ENCODE measurements around the gene CYTH4. TPM values are rescaled to one million over a fixed set of nuclear protein-coding genes. Genes with fewer than 3 reads are reported as not detected.

The CYTH4 gene
- total RNA-seq, 4 donors from 2014 or later, result 0.55 to 4.3 (median 2.7) TPM

DNA sequence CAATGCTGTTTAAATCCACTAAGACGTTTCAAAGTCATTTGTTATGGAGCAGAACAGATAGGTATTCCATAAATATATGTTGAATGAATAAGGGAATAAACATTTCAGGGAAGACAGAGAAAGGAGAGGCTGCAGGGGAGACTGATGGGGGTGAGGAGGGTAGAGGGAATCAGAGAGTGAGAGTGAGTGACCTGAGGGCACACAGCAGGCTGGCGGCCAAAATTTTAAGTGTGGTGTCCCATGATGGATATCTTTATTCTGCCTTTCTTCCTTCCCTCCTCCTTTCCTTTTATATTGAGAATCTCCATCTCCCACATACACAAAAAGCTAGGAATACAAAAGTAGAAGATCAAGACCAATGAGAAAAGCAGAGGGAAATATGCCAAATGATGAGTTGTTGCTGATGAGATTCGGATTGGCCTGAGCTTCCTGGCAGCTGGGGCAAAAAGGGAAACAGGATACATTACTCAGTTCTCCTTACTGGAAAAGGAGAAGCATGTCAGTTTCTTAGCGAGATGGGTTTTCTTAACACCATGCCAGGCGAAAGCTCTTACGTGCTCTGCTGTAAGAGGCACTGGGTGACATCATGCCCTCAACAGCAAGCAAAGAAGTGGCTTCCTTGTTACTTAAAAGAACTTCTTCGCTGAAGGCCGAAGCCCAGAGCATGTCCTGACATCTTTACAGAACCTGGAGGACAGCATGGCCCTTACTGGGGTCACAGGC, 11.2 kb upstream of the CYTH4 start:
- TF ChIP-seq, protein P1, sequence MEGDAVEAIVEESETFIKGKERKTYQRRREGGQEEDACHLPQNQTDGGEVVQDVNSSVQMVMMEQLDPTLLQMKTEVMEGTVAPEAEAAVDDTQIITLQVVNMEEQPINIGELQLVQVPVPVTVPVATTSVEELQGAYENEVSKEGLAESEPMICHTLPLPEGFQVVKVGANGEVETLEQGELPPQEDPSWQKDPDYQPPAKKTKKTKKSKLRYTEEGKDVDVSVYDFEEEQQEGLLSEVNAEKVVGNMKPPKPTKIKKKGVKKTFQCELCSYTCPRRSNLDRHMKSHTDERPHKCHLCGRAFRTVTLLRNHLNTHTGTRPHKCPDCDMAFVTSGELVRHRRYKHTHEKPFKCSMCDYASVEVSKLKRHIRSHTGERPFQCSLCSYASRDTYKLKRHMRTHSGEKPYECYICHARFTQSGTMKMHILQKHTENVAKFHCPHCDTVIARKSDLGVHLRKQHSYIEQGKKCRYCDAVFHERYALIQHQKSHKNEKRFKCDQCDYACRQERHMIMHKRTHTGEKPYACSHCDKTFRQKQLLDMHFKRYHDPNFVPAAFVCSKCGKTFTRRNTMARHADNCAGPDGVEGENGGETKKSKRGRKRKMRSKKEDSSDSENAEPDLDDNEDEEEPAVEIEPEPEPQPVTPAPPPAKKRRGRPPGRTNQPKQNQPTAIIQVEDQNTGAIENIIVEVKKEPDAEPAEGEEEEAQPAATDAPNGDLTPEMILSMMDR (IDR thresholded peaks at IDR 0.05), result no peak
- no peak for TF ChIP-seq POLR2AphosphoS5 (IDR thresholded peaks at IDR 0.05)
- no peak for TF ChIP-seq POLR2A (IDR thresholded peaks at IDR 0.05)
- no peak for TF ChIP-seq EP300 (IDR thresholded peaks at IDR 0.05)
- Histone ChIP-seq H3K4me1 (no peaks in the 10 kb centered on the region), H3K9me3 (no peaks in the 10 kb centered on the region), H3K36me3 (no peaks in the 10 kb centered on the region), H3K27me3 (peaks cover 46% of the 10 kb centered on the region), H3K27ac (no peak overlapping the region), H3K4me3 (no peak overlapping the region)
- 66% methylated on average over 8 of the region's 8 CpGs for WGBS
- no peak for DNase-seq (ENCODE audit: low spot score in 2 of 2)

DNA sequence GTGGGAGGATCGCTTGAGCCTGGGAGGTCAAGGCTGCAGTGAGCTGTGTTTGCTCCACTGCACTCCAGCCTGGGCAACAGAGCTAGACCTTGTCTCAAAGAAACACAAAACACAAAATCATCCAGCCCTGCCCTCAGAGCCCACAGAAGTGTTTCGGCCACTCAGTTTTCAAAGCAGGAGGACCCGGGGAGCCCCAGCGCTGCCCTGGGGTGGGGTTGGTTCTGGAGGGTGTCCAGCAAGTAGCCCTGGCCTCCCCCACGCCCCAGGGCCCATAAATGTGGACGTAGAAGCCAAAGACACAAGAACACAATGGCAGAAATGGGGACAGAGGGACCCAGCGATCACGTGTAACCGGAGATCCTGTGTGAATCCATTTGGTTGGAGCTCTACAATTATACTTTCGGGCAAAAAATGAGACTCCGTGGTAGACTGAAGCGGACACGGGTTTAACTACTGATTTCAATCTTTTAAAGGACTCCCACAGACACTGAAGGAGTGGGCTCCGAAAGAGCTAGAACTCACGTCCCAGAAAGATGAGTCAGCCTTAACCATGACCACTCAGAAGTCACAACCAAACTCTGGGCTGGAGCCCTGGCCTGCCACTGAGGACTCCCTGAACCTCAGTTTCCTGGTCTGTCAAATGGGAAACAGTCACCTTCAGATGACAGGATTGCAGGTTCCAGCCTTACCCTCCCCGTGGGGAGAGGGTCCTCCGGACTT, 9.0 kb upstream of the CYTH4 start:
- no peak overlapping the region for H3K27ac ChIP-seq
- H3K9me3 ChIP-seq, result no peaks in the 10 kb centered on the region
- H3K4me1 ChIP-seq, result no peaks in the 10 kb centered on the region
- TF ChIP-seq, protein P1 (IDR thresholded peaks at IDR 0.05), result no peak
- WGBS, result 61% methylated on average over 17 of the region's 17 CpGs
- peaks cover 39% of the 10 kb centered on the region for H3K27me3 ChIP-seq
- DNase-seq (ENCODE audit: low spot score in 2 of 2), result no peak
- H3K4me3 ChIP-seq, result no peak overlapping the region
- H3K36me3 ChIP-seq, result no peaks in the 10 kb centered on the region

DNA sequence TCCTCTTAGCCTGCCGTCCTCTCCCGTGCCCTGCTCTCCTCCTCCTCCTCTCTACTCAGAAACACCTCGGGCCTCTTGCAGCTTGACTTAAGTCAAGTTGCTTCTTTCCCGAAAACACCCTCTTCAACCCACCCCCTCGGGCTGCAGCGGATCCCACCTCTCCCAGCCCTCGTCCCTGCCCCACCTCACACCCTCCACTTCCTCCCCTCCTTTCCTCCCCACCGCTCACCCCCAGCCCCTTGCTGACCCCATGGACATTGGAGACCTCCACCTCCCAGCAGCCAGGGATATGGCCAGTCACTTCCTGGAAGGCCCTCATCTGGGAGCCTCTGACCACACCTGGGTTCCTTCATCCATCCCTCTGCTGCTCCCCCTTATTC, 8.5 kb upstream of the CYTH4 start:
- Histone ChIP-seq H3K4me3 (no peak overlapping the region), H3K27me3 (peaks cover 40% of the 10 kb centered on the region), H3K36me3 (no peaks in the 10 kb centered on the region), H3K4me1 (no peaks in the 10 kb centered on the region), H3K9me3 (no peaks in the 10 kb centered on the region), H3K27ac (no peak overlapping the region)
- WGBS, result 65% methylated on average over 8 of the region's 8 CpGs
- TF ChIP-seq, protein P1 (IDR thresholded peaks at IDR 0.05), result no peak
- TF ChIP-seq POLR2A (IDR thresholded peaks at IDR 0.05) (no peak), EP300 (IDR thresholded peaks at IDR 0.05) (no peak), POLR2AphosphoS5 (IDR thresholded peaks at IDR 0.05) (no peak)
- no peak for DNase-seq (ENCODE audit: low spot score in 2 of 2)

DNA sequence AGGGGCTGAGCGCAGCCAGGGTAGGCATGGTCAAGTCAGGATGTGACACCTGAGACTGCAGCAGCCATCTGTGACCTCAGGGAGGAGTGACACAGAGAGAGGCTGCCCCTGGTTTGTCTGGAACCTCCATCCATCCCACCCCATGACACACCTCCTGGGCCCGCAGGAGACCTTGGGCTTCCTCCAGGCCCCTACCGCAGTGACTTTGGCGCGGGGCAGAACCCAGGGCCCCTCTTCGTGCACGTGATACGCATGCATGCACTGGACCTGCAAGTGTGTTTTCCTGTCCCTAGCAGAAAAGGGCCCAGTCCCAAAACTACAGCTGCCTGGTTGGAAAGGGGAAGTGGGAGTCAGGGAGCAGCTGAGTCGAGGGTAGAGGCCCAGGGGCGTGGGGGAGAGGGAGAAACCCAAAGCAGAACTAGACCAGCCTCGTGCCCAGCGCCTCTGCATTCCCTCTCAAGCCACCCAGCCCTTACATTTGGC, 7.9 kb upstream of the CYTH4 start:
- H3K4me3 ChIP-seq, result no peak overlapping the region
- H3K27ac ChIP-seq, result no peak overlapping the region
- H3K36me3 ChIP-seq, result no peaks in the 10 kb centered on the region
- peaks cover 43% of the 10 kb centered on the region for H3K27me3 ChIP-seq
- no peak for DNase-seq (ENCODE audit: low spot score in 2 of 2)
- 79% methylated on average over 12 of the region's 12 CpGs for WGBS
- H3K4me1 ChIP-seq, result no peaks in the 10 kb centered on the region
- TF ChIP-seq, protein P1 (IDR thresholded peaks at IDR 0.05), result no peak
- TF ChIP-seq POLR2AphosphoS5 (IDR thresholded peaks at IDR 0.05) (no peak), POLR2A (IDR thresholded peaks at IDR 0.05) (no peak), EP300 (IDR thresholded peaks at IDR 0.05) (no peak)
- no peaks in the 10 kb centered on the region for H3K9me3 ChIP-seq

DNA sequence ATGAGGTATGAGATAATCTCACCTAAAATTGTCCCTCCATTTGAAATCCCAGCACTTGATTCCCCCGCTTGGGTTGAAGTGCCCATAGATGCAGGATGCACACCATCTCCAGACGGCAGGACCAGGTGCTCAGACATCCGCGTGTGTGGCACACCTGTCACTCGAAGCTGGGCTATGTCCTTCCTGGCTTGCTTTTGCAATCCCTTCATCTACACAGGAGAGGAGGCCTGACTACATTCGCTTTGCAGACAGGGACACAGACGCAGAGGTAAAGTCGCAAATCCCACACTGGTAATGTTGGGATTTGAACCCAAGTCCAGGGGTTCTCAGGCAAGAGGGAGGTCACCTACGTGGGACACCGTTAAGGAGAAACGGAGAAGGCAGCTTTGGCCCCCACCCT, 7.2 kb upstream of the CYTH4 start:
- Histone ChIP-seq H3K4me1 (no peaks in the 10 kb centered on the region), H3K4me3 (no peak overlapping the region), H3K27me3 (peaks cover 44% of the 10 kb centered on the region), H3K9me3 (no peaks in the 10 kb centered on the region), H3K27ac (no peak overlapping the region), H3K36me3 (no peaks in the 10 kb centered on the region)
- DNase-seq (ENCODE audit: low spot score in 2 of 2), result no peak
- TF ChIP-seq POLR2A (IDR thresholded peaks at IDR 0.05) (no peak), POLR2AphosphoS5 (IDR thresholded peaks at IDR 0.05) (no peak), EP300 (IDR thresholded peaks at IDR 0.05) (no peak)
- TF ChIP-seq, protein P1 (IDR thresholded peaks at IDR 0.05), result no peak
- 86% methylated on average over 11 of the region's 11 CpGs for WGBS
